Immature natural killer cell (primary cell): ENCODE data around the gene NFKB1. TPM values are rescaled to one million over a fixed set of nuclear protein-coding genes. Genes with fewer than 3 reads are reported as not detected.
"Not testable (repeated sequence)": the region's sequence is repeated elsewhere in the genome, so short reads cannot be mapped to it uniquely, and the experiment has no call there.

ENCODE experiments used
- DNase-seq, 3 donors: peaks; one replicate each; pipeline ENCODE4 v3.0.0; 2022; ENCODE audit warnings: mixed read lengths in 1 of 3
- H3K27ac Mint-ChIP-seq, 6 donors: one replicate each; pipeline ENCODE4 v1.8.0; 2020; ENCODE audit warnings: mixed read lengths in 6 of 6, mild to moderate bottlenecking in 5 of 6, inconsistent platforms in 4 of 6, moderate library complexity in 3 of 6
- H3K27me3 Mint-ChIP-seq, 3 donors: one replicate each; pipeline ENCODE4 v1.8.0; 2020 to 2021; ENCODE audit warnings: low read depth in 3 of 3, mild to moderate bottlenecking in 3 of 3, mixed read lengths in 3 of 3, moderate library complexity in 3 of 3, inconsistent platforms in 1 of 3
- H3K36me3 Mint-ChIP-seq, 3 donors: one replicate each; pipeline ENCODE4 v1.8.0; 2020; ENCODE audit warnings: mixed read lengths in 3 of 3, inconsistent platforms in 2 of 3, mild to moderate bottlenecking in 2 of 3
- H3K4me1 Mint-ChIP-seq, 2 donors: one replicate each; pipeline ENCODE4 v1.8.0; 2020; ENCODE audit warnings: inconsistent platforms in 2 of 2, mild to moderate bottlenecking in 2 of 2, mixed read lengths in 2 of 2, moderate library complexity in 1 of 2
- H3K4me3 Mint-ChIP-seq, 5 donors: one replicate each; pipeline ENCODE4 v1.8.0; 2020; ENCODE audit warnings: mild to moderate bottlenecking in 5 of 5, mixed read lengths in 5 of 5, inconsistent platforms in 3 of 5, moderate library complexity in 3 of 5
- H3K9me3 Mint-ChIP-seq, 6 donors: one replicate each; pipeline ENCODE4 v1.8.0; 2020; ENCODE audit warnings: mild to moderate bottlenecking in 6 of 6, mixed read lengths in 6 of 6, inconsistent platforms in 4 of 6, moderate library complexity in 3 of 6
- polyA plus RNA-seq, 3 donors: library from polyadenylated mRNA; unstranded; fragments of 300-500 nt; fragmentation: Illumina TruSeq; gene quantifications; one replicate each; pipeline ENCODE4 v1.2.3, GENCODE V29; 2021

NFKB1 gene
- polyA plus RNA-seq, 3 donors from 2014 or later = 9.4 to 16.0 (median 9.4) TPM

GRCh38 chr4:102604222-102604940, 103.2 kb downstream of the NFKB1 start:
- Mint-ChIP-seq H3K4me3 (no peak overlapping the region), H3K36me3 (peaks cover 19 to 59% (median 38%) of the 10 kb centered on the region in 3 donors), H3K9me3 (no peaks in the 10 kb centered on the region), H3K4me1 (peaks cover 10 to 16% of the 10 kb centered on the region in 2 donors), H3K27ac (peak overlapping the region in 2 of 6 donors; percentile 40 to 51), H3K27me3 (peaks cover 0 to 2% (median 0%) of the 10 kb centered on the region in 3 donors)
- DNase-seq = no peak

- Mint-ChIP-seq H3K4me1 (peaks cover 23 to 34% of the 10 kb centered on the region in 2 donors), H3K9me3 (no peaks in the 10 kb centered on the region), H3K36me3 (peaks cover 18 to 65% (median 37%) of the 10 kb centered on the region in 3 donors), H3K27me3 (peaks cover 0 to 3% (median 0%) of the 10 kb centered on the region in 3 donors), H3K27ac (peak overlapping the region in 2 of 6 donors; percentile 40 to 70), H3K4me3 (no peak overlapping the region)
- DNase-seq = no peak
These were observed 105.1 kb downstream of the NFKB1 start for GRCh38 chr4:102606261-102606660.

- Mint-ChIP-seq H3K36me3 (peaks cover 16 to 67% (median 36%) of the 10 kb centered on the region in 3 donors), H3K4me1 (peaks cover 30 to 41% of the 10 kb centered on the region in 2 donors), H3K9me3 (no peaks in the 10 kb centered on the region), H3K27me3 (peaks cover 0 to 3% (median 0%) of the 10 kb centered on the region in 3 donors), H3K27ac (peak overlapping the region in 4 of 6 donors; percentile 15 to 55 (median 28)), H3K4me3 (no peak overlapping the region)
- DNase-seq = no peak
These were observed 105.8 kb downstream of the NFKB1 start for GRCh38 chr4:102606846-102607450.

- Mint-ChIP-seq H3K27me3 (peaks cover under 1 to 8% (median 6%) of the 10 kb centered on the region in 3 donors), H3K4me1 (peaks cover 42 to 53% of the 10 kb centered on the region in 2 donors), H3K36me3 (peaks cover 18 to 67% (median 37%) of the 10 kb centered on the region in 3 donors), H3K4me3 (no peak overlapping the region), H3K9me3 (no peaks in the 10 kb centered on the region), H3K27ac (peak overlapping the region in 3 of 6 donors; percentile 4 to 25 (median 18))
- no peak for DNase-seq
These were observed 107.0 kb downstream of the NFKB1 start for GRCh38 chr4:102608190-102608589.

- peaks cover 57 to 64% of the 10 kb centered on the region in 2 donors for H3K4me1 Mint-ChIP-seq
- peaks cover 16 to 57% (median 42%) of the 10 kb centered on the region in 3 donors for H3K36me3 Mint-ChIP-seq
- DNase-seq = no peak
- H3K27ac Mint-ChIP-seq = peak overlapping the region; percentile 30 to 98 (median 76)
- H3K4me3 Mint-ChIP-seq = no peak overlapping the region
- no peaks in the 10 kb centered on the region for H3K9me3 Mint-ChIP-seq
- peaks cover 5 to 21% (median 13%) of the 10 kb centered on the region in 3 donors for H3K27me3 Mint-ChIP-seq
These were observed 108.8 kb downstream of the NFKB1 start for GRCh38 chr4:102610007-102610406.

- Mint-ChIP-seq H3K9me3 (no peaks in the 10 kb centered on the region), H3K27me3 (peaks cover 5 to 21% (median 13%) of the 10 kb centered on the region in 3 donors), H3K36me3 (peaks cover 16 to 56% (median 46%) of the 10 kb centered on the region in 3 donors), H3K4me1 (peaks cover 62 to 68% of the 10 kb centered on the region in 2 donors), H3K27ac (peak overlapping the region; percentile 77 to 98 (median 94)), H3K4me3 (no peak overlapping the region)
- DNase-seq = no peak
These were observed 109.3 kb downstream of the NFKB1 start for GRCh38 chr4:102610476-102610875.

- Mint-ChIP-seq H3K9me3 (no peaks in the 10 kb centered on the region), H3K27ac (peak overlapping the region; percentile 91 to 98 (median 96)), H3K36me3 (peaks cover 21 to 57% (median 42%) of the 10 kb centered on the region in 3 donors)
These were observed 111.1 kb downstream of the NFKB1 start for GRCh38 chr4:102612210-102612609.

GRCh38 chr4:102612824-102613366, 111.7 kb downstream of the NFKB1 start:
- H3K4me1 Mint-ChIP-seq = peaks cover 64% of the 10 kb centered on the region in 2 donors
- no peaks in the 10 kb centered on the region for H3K9me3 Mint-ChIP-seq
- peaks cover 5 to 19% (median 13%) of the 10 kb centered on the region in 3 donors for H3K27me3 Mint-ChIP-seq
- H3K27ac Mint-ChIP-seq = peak overlapping the region; percentile 91 to 98 (median 96)
- DNase-seq = peak; percentile 69 to 76 (median 74)
- peak overlapping the region; percentile 84 to 91 (median 87) for H3K4me3 Mint-ChIP-seq
- peaks cover 21 to 52% (median 44%) of the 10 kb centered on the region in 3 donors for H3K36me3 Mint-ChIP-seq

More at GRCh38 chr4:102612210-102612609, 111.1 kb downstream of the NFKB1 start:
- Mint-ChIP-seq H3K4me3 (peak overlapping the region; percentile 84 to 91 (median 87)), H3K4me1 (peaks cover 64% of the 10 kb centered on the region in 2 donors), H3K27me3 (peaks cover 5 to 21% (median 13%) of the 10 kb centered on the region in 3 donors)
- no peak for DNase-seq

- Mint-ChIP-seq H3K9me3 (no peaks in the 10 kb centered on the region), H3K27me3 (peaks cover 5 to 19% (median 15%) of the 10 kb centered on the region in 3 donors), H3K4me3 (peak overlapping the region; percentile 84 to 91 (median 87)), H3K4me1 (peaks cover 56 to 58% of the 10 kb centered on the region in 2 donors), H3K27ac (peak overlapping the region; percentile 91 to 98 (median 96)), H3K36me3 (peaks cover 18 to 39% (median 39%) of the 10 kb centered on the region in 3 donors)
- peak; percentile 68 to 71 (median 69) for DNase-seq
These were observed 113.6 kb downstream of the NFKB1 start for GRCh38 chr4:102614801-102615200.

- Mint-ChIP-seq H3K4me1 (peaks cover 41 to 43% of the 10 kb centered on the region in 2 donors), H3K36me3 (peaks cover 18 to 27% (median 23%) of the 10 kb centered on the region in 3 donors), H3K4me3 (no peak overlapping the region), H3K27me3 (peaks cover 7 to 17% (median 15%) of the 10 kb centered on the region in 3 donors), H3K27ac (peak overlapping the region; percentile 41 to 95 (median 78)), H3K9me3 (no peaks in the 10 kb centered on the region)
- DNase-seq = no peak
These were observed 115.5 kb downstream of the NFKB1 start for GRCh38 chr4:102616636-102617035.

- not testable (repeated sequence) for H3K4me3 Mint-ChIP-seq, H3K27me3 Mint-ChIP-seq, DNase-seq, H3K9me3 Mint-ChIP-seq
- Mint-ChIP-seq H3K36me3 (peaks cover 13 to 17% (median 16%) of the 10 kb centered on the region in 3 donors), H3K4me1 (peaks cover 17 to 19% of the 10 kb centered on the region in 2 donors), H3K27ac (peak overlapping the region in 2 of 6 donors; percentile 31 to 43)
These were observed 117.9 kb downstream of the NFKB1 start for GRCh38 chr4:102619021-102619420.

GRCh38 chr4:102619776-102620631, 118.8 kb downstream of the NFKB1 start:
- Mint-ChIP-seq H3K27ac (peak overlapping the region in 4 of 6 donors; percentile 13 to 72 (median 38)), H3K36me3 (peaks cover 7 to 12% (median 9%) of the 10 kb centered on the region in 3 donors)
- H3K4me1 Mint-ChIP-seq, H3K4me3 Mint-ChIP-seq, H3K27me3 Mint-ChIP-seq, H3K9me3 Mint-ChIP-seq, DNase-seq: not testable (repeated sequence)
